Panc1 (cell line): ENCODE measurements around the gene HMGN4.

Experiments used
- CTCF ChIP-seq: fragments of 450-650 bp; IDR thresholded peaks from 2 replicates; pipeline ENCODE4 v1.5.1; 2017; ENCODE audit warnings: mild to moderate bottlenecking
- POLR2AphosphoS5 ChIP-seq: IDR thresholded peaks from 2 replicates; pipeline ENCODE4 v1.6.1; 2012; ENCODE audit warnings: mild to moderate bottlenecking, low read depth, low read length, moderate library complexity
- REST ChIP-seq, 2 experiments: IDR thresholded peaks; 2 replicates each; pipeline ENCODE4 v1.6.1; 2011 to 2012; ENCODE audit warnings: low read depth in 2 of 2, control low read depth in 1 of 2, low read length in 1 of 2, mild to moderate bottlenecking in 1 of 2, moderate library complexity in 1 of 2; ENCODE audit not compliant: insufficient read depth in 1 of 2
- SIN3A ChIP-seq: IDR thresholded peaks from 2 replicates; pipeline ENCODE4 v1.6.1; 2012; ENCODE audit warnings: low read depth, mild to moderate bottlenecking, low read length, moderate library complexity, borderline replicate concordance; ENCODE audit not compliant: insufficient read depth

GRCh38 chr6:26494117-26494516 lies 44.0 kb upstream of the HMGN4 start:
- TF ChIP-seq CTCF: no peak
- TF ChIP-seq REST (IDR thresholded peaks at IDR 0.05; ENCODE audit: insufficient read depth in 1 of 2, low read depth in 2 of 2, low read length in 1 of 2): no peak
- no peak for TF ChIP-seq POLR2AphosphoS5
- TF ChIP-seq SIN3A: no peak
